Measurements from ENCODE around the gene KLK13. TPM values are rescaled to one million over a fixed set of nuclear protein-coding genes. Genes with fewer than 3 reads are reported as not detected.
A peak's percentile ranks its signal among the peaks of the same experiment; 100 is the strongest.

KLK13 gene
- total RNA-seq, 1 donor: not detected

GRCh38 chr19:51078104-51078503, 13.2 kb upstream of the KLK13 start:
- no peaks in the 10 kb centered on the region for H4K20me1 ChIP-seq (ENCODE audit: insufficient read depth, low read length)
- no peaks in the 10 kb centered on the region for H3K79me2 ChIP-seq (ENCODE audit: insufficient read depth, low read length)
- H3K4me2 ChIP-seq (ENCODE audit: insufficient read depth, low read length): no peak overlapping the region
- no peak overlapping the region for H2AFZ ChIP-seq (ENCODE audit: low read length)
- H3K4me1 ChIP-seq (ENCODE audit: insufficient read depth, low read length): no peaks in the 10 kb centered on the region
- H3K27me3 ChIP-seq (ENCODE audit: insufficient read depth, low read length): no peaks in the 10 kb centered on the region
- no peaks in the 10 kb centered on the region for H3K36me3 ChIP-seq (ENCODE audit: insufficient read depth, low read length)
- no peak for TF ChIP-seq CTCF (IDR thresholded peaks at IDR 0.05; ENCODE audit: extremely low read depth, low read depth, low read length)
- peaks cover 3% of the 10 kb centered on the region for H3K9me3 ChIP-seq (ENCODE audit: low read depth, low read length)
- peak; percentile 46 for DNase-seq (ENCODE audit: insufficient read length, low spot score, missing footprints)
- H3K4me3 ChIP-seq (ENCODE audit: insufficient read depth, low read length): no peak overlapping the region
- H3K27ac ChIP-seq (ENCODE audit: low read depth, low read length): no peak overlapping the region

- TF ChIP-seq CTCF (IDR thresholded peaks at IDR 0.05; ENCODE audit: extremely low read depth, low read depth, low read length): no peak
- H2AFZ ChIP-seq (ENCODE audit: low read length): no peak overlapping the region
- no peaks in the 10 kb centered on the region for H4K20me1 ChIP-seq (ENCODE audit: insufficient read depth, low read length)
- no peak overlapping the region for H3K27ac ChIP-seq (ENCODE audit: low read depth, low read length)
- no peaks in the 10 kb centered on the region for H3K79me2 ChIP-seq (ENCODE audit: insufficient read depth, low read length)
- H3K4me3 ChIP-seq (ENCODE audit: insufficient read depth, low read length): no peak overlapping the region
- no peaks in the 10 kb centered on the region for H3K4me1 ChIP-seq (ENCODE audit: insufficient read depth, low read length)
- peaks cover 3% of the 10 kb centered on the region for H3K9me3 ChIP-seq (ENCODE audit: low read depth, low read length)
- H3K36me3 ChIP-seq (ENCODE audit: insufficient read depth, low read length): no peaks in the 10 kb centered on the region
- peak; percentile 21 for DNase-seq (ENCODE audit: insufficient read length, low spot score, missing footprints)
- H3K4me2 ChIP-seq (ENCODE audit: insufficient read depth, low read length): no peak overlapping the region
- H3K27me3 ChIP-seq (ENCODE audit: insufficient read depth, low read length): no peaks in the 10 kb centered on the region
These were observed 11.8 kb upstream of the KLK13 start for GRCh38 chr19:51076631-51077213.

GRCh38 chr19:51075998-51076397, 11.1 kb upstream of the KLK13 start:
- H3K27me3 ChIP-seq (ENCODE audit: insufficient read depth, low read length): no peaks in the 10 kb centered on the region
- no peak overlapping the region for H2AFZ ChIP-seq (ENCODE audit: low read length)
- peaks cover 3% of the 10 kb centered on the region for H3K9me3 ChIP-seq (ENCODE audit: low read depth, low read length)
- no peaks in the 10 kb centered on the region for H3K36me3 ChIP-seq (ENCODE audit: insufficient read depth, low read length)
- no peak overlapping the region for H3K27ac ChIP-seq (ENCODE audit: low read depth, low read length)
- no peaks in the 10 kb centered on the region for H3K4me1 ChIP-seq (ENCODE audit: insufficient read depth, low read length)
- no peaks in the 10 kb centered on the region for H3K79me2 ChIP-seq (ENCODE audit: insufficient read depth, low read length)
- DNase-seq (ENCODE audit: insufficient read length, low spot score, missing footprints): no peak
- H3K4me3 ChIP-seq (ENCODE audit: insufficient read depth, low read length): no peak overlapping the region
- H3K4me2 ChIP-seq (ENCODE audit: insufficient read depth, low read length): no peak overlapping the region
- no peaks in the 10 kb centered on the region for H4K20me1 ChIP-seq (ENCODE audit: insufficient read depth, low read length)
- TF ChIP-seq CTCF (IDR thresholded peaks at IDR 0.05; ENCODE audit: extremely low read depth, low read depth, low read length): no peak

GRCh38 chr19:51071095-51071405, 6.2 kb upstream of the KLK13 start:
- Histone ChIP-seq H4K20me1 (ENCODE audit: insufficient read depth, low read length) (no peaks in the 10 kb centered on the region), H2AFZ (ENCODE audit: low read length) (no peak overlapping the region), H3K79me2 (ENCODE audit: insufficient read depth, low read length) (no peaks in the 10 kb centered on the region), H3K4me3 (ENCODE audit: insufficient read depth, low read length) (no peak overlapping the region), H3K27ac (ENCODE audit: low read depth, low read length) (no peak overlapping the region), H3K36me3 (ENCODE audit: insufficient read depth, low read length) (no peaks in the 10 kb centered on the region), H3K27me3 (ENCODE audit: insufficient read depth, low read length) (no peaks in the 10 kb centered on the region), H3K9me3 (ENCODE audit: low read depth, low read length) (peaks cover 3% of the 10 kb centered on the region), H3K4me2 (ENCODE audit: insufficient read depth, low read length) (no peak overlapping the region), H3K4me1 (ENCODE audit: insufficient read depth, low read length) (no peaks in the 10 kb centered on the region)
- DNase-seq (ENCODE audit: insufficient read length, low spot score, missing footprints): no peak
- TF ChIP-seq CTCF (IDR thresholded peaks at IDR 0.05; ENCODE audit: extremely low read depth, low read depth, low read length): no peak
